ENCODE results near the gene HDAC4. TPM values are rescaled to one million over a fixed set of nuclear protein-coding genes. Genes with fewer than 3 reads are reported as not detected.

Gene HDAC4
- total and polyA plus RNA-seq, 2 of the 4 experiments (the other 2 are of a cell fraction), result 4.1 to 7.2 TPM

DNA sequence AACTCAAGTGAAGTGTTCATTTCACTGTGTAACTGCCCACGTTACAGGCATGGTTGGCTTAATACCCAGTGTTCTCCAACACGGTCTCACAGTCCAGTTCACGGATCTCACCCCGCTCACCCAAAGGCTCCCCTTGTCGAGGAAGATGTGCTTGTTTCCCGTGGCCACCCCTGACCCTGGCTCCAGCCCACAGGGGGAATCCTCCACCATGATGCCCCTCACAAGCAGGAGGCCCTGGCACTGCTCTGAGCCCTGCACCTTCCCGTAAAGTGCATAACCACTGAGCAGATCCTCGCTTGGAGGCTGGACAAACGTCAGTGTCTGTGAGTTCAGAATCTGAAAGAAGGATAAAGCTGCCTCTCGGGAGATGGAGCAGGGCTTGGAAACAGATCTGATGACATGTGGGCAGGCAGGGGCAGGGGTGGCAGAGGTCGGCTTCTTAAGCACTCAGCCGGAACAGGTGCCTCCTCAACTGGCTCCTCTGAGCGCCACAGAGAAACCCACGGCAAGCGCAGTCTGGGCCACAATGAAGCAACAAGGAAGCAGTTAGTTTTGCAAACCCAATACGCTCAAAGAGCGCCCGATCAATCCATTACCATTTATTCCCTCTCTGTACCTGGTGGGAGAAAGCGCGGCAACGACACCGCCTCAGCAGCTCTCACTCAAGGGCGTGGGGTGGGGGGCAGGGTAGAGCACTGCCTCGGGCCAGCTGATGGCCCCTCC, 17.6 kb downstream of the HDAC4 start:
- Histone ChIP-seq H3K18ac (ENCODE audit: low read depth, low read length) (no peak overlapping the region), H3K9me3 (ENCODE audit: control insufficient read depth, insufficient read depth, low read length) (no peaks in the 10 kb centered on the region), H4K20me1 (ENCODE audit: insufficient read depth, low read length) (peaks cover 50% of the 10 kb centered on the region), H2BK15ac (ENCODE audit: low read depth, low read length) (no peak overlapping the region), H3K79me1 (ENCODE audit: low read depth in 1 of 2, low read length in 2 of 2) (peaks cover 41 to 76% of the 10 kb centered on the region in 2 experiments), H4K91ac (ENCODE audit: insufficient read depth, low read depth, low read length) (no peak overlapping the region), H4K5ac (ENCODE audit: low read depth, low read length) (no peak overlapping the region), H2BK5ac (ENCODE audit: low read depth, low read length, poor library complexity, severe bottlenecking) (no peak overlapping the region), H3K27me3 (ENCODE audit: control insufficient read depth, insufficient read depth, low read length) (no peaks in the 10 kb centered on the region), H3K56ac (ENCODE audit: extremely low read depth, insufficient read depth, low read length) (no peak overlapping the region), H2AK5ac (ENCODE audit: low read depth, low read length) (no peak overlapping the region), H3K27ac (ENCODE audit: insufficient read depth, low read length) (no peak overlapping the region), H2AFZ (replicated peaks; ENCODE audit: low read length, poor library complexity) (no peak overlapping the region), H2BK120ac (ENCODE audit: low read depth, low read length) (no peak overlapping the region), H4K8ac (ENCODE audit: low read depth in 2 of 2, low read length in 2 of 2) (no peak overlapping the region), H3K23ac (ENCODE audit: low read depth, low read length) (no peak overlapping the region), H3K9ac (ENCODE audit: low read depth, low read length) (no peak overlapping the region), H2AK9ac (replicated peaks; ENCODE audit: low read depth, low read length, poor library complexity) (no peak overlapping the region), H2BK20ac (ENCODE audit: low read depth, low read length) (no peak overlapping the region), H3K14ac (replicated peaks; ENCODE audit: low read depth, low read length) (no peak overlapping the region), H3K4me3 (ENCODE audit: insufficient read depth, low read depth, low read length) (no peak overlapping the region), H3K4ac (ENCODE audit: low read depth, low read length) (no peak overlapping the region), H3K9me1 (ENCODE audit: insufficient read depth, low read length) (peaks cover 10% of the 10 kb centered on the region; the same call in 1 of the 2 replicates), H3K4me1 (ENCODE audit: control insufficient read depth, insufficient read depth, low read length) (no peaks in the 10 kb centered on the region; the same call in 1 of the 2 replicates), H3K4me2 (ENCODE audit: low read depth, low read length) (no peak overlapping the region), H3K36me3 (ENCODE audit: control insufficient read depth, insufficient read depth, low read length) (peaks cover 24% of the 10 kb centered on the region)
- ChIA-PET POLR2A (ENCODE audit: unreplicated experiment) (no interaction called here), CTCF (interaction anchor here (0.6 kb wide), 1 partner anchor 88 kb away, joined by 3 read pairs; no protein-coding TSS in a partner anchor)
- dilution Hi-C loops (cut with HindIII; ENCODE audit: low sequenced_read_pairs, unreplicated experiment), result no loop called here
- ATAC-seq (ENCODE audit: low read depth) (no peak), DNase-seq (no peak)
- no TSS peak for BruUV-seq (replicated peaks)
- in situ Hi-C loops (cut with MboI; ENCODE audit: low sequenced_read_pairs), result no loop called here
- no peak for TF ChIP-seq CEBPB (IDR thresholded peaks at IDR 0.05; ENCODE audit: low read depth, low read length)
- no peak for TF ChIP-seq NFE2L2 (IDR thresholded peaks at IDR 0.05; ENCODE audit: low read depth, low read length)
- TF ChIP-seq RFX5 (IDR thresholded peaks at IDR 0.05; ENCODE audit: low read depth, low read length), result no peak
- intact Hi-C loops (cut with micrococcal nuclease), result no loop called here
- 100% methylated on average over 1 of the region's 24 CpGs; no CpG with 5 or more reads in 1 of the 2 experiments for WGBS, 2 experiments (ENCODE audit: extremely low coverage in 2 of 2, insufficient read length in 1 of 2)

Data from IMR-90 (cell line).